IMR-90 (cell line): ENCODE measurements around the gene ACOX3. TPM values are rescaled to one million over a fixed set of nuclear protein-coding genes. Genes with fewer than 3 reads are reported as not detected.

Experiments used
- ATAC-seq: fragments of 200-7000 bp; cut with Tn5 transposase; 2 replicates; pipeline ENCODE4 v1.9.1; 2020; ENCODE audit warnings: low read depth, mild to moderate bottlenecking, moderate library complexity
- BruUV-seq: library from RNA; stranded (reverse); fragments of 400-500 nt; replicated peaks from 2 replicates; lab custom pipeline; 2021; lab: Mats Ljungman, UMichigan
- CTCF ChIA-PET: fragments of 300-600 bp; formaldehyde crosslinking; extraction: SDS; loops from one replicate; lab custom pipeline; 2021; ENCODE audit warnings: antibody characterized with exemption; lab: Yijun Ruan, JAX
- POLR2A ChIA-PET: fragments of 300-600 bp; sonication (Branson Sonifier 250); formaldehyde crosslinking; loops from one replicate; lab custom pipeline; 2022; ENCODE audit warnings: antibody characterized with exemption; ENCODE audit not compliant: unreplicated experiment; lab: Charles Lee
- DNase-seq: peaks from one replicate; pipeline ENCODE4 v3.0.0; 2013
- H2AFZ ChIP-seq: replicated peaks from 2 replicates; pipeline ENCODE3; 2013; ENCODE audit warnings: low read length, mild to moderate bottlenecking; ENCODE audit not compliant: poor library complexity
- H2AK5ac ChIP-seq: 2 replicates; pipeline ENCODE4 v1.6.1; 2013; ENCODE audit warnings: low read depth, low read length, inconsistent platforms
- H2AK9ac ChIP-seq: replicated peaks from 2 replicates; pipeline ENCODE3; 2013; ENCODE audit warnings: mild to moderate bottlenecking, low read depth, low read length, moderate library complexity; ENCODE audit not compliant: poor library complexity
- H2BK120ac ChIP-seq: 2 replicates; pipeline ENCODE4 v1.6.1; 2013; ENCODE audit warnings: low read depth, low read length, inconsistent platforms
- H2BK15ac ChIP-seq: 3 replicates; pipeline ENCODE4 v1.6.1; 2013; ENCODE audit warnings: low read depth, low read length, inconsistent platforms
- H2BK20ac ChIP-seq: 2 replicates; pipeline ENCODE4 v1.6.1; 2013; ENCODE audit warnings: low read depth, mild to moderate bottlenecking, inconsistent platforms, low read length, moderate library complexity
- H2BK5ac ChIP-seq: 2 replicates; pipeline ENCODE4 v1.6.1; 2013; ENCODE audit warnings: mild to moderate bottlenecking, low read depth, low read length, inconsistent platforms; ENCODE audit not compliant: poor library complexity, severe bottlenecking
- H3K14ac ChIP-seq: replicated peaks from 2 replicates; pipeline ENCODE4 v1.6.1; 2013; ENCODE audit warnings: low read depth, low read length, inconsistent platforms
- H3K18ac ChIP-seq: 2 replicates; pipeline ENCODE4 v1.6.1; 2013; ENCODE audit warnings: low read depth, low read length, control low read depth
- H3K23ac ChIP-seq: 2 replicates; pipeline ENCODE4 v1.6.1; 2013; ENCODE audit warnings: low read depth, low read length, inconsistent platforms
- H3K27ac ChIP-seq: 2 replicates; pipeline ENCODE4 v1.5.1; 2013; ENCODE audit warnings: mild to moderate bottlenecking, control low read depth, low read length; ENCODE audit not compliant: insufficient read depth
- H3K27me3 ChIP-seq: 2 replicates; pipeline ENCODE4 v1.6.1; 2013; ENCODE audit warnings: low read length; ENCODE audit not compliant: control insufficient read depth, insufficient read depth
- H3K36me3 ChIP-seq: 2 replicates; pipeline ENCODE4 v1.6.1; 2013; ENCODE audit warnings: low read length, mixed read lengths; ENCODE audit not compliant: control insufficient read depth, insufficient read depth
- H3K4ac ChIP-seq: 2 replicates; pipeline ENCODE4 v1.6.1; 2013; ENCODE audit warnings: low read depth, low read length, inconsistent platforms
- H3K4me1 ChIP-seq: 2 replicates; pipeline ENCODE4 v1.6.1; 2013; ENCODE audit warnings: low read length, mixed read lengths; ENCODE audit not compliant: control insufficient read depth, insufficient read depth
- H3K4me2 ChIP-seq: 2 replicates; pipeline ENCODE4 v1.6.1; 2013; ENCODE audit warnings: low read depth, mild to moderate bottlenecking, control low read depth, low read length, moderate library complexity
- H3K4me3 ChIP-seq: 2 replicates; pipeline ENCODE4 v1.5.1; 2013; ENCODE audit warnings: low read depth, mild to moderate bottlenecking, control low read depth, low read length, moderate library complexity; ENCODE audit not compliant: insufficient read depth
- H3K56ac ChIP-seq: 2 replicates; pipeline ENCODE4 v1.6.1; 2013; ENCODE audit warnings: low read length, inconsistent platforms; ENCODE audit not compliant: insufficient read depth; ENCODE audit errors: extremely low read depth
- H3K79me1 ChIP-seq, 2 experiments: 2 replicates each; pipeline ENCODE4 v1.6.1; 2013; ENCODE audit warnings: low read length in 2 of 2, inconsistent platforms in 1 of 2, low read depth in 1 of 2
- H3K9ac ChIP-seq: 2 replicates; pipeline ENCODE4 v1.6.1; 2013; ENCODE audit warnings: low read depth, low read length, control low read depth
- H3K9me1 ChIP-seq: 2 replicates; pipeline ENCODE4 v1.6.1; 2013; ENCODE audit warnings: low read length, inconsistent platforms; ENCODE audit not compliant: insufficient read depth
- H3K9me3 ChIP-seq: 2 replicates; pipeline ENCODE4 v1.6.1; 2013; ENCODE audit warnings: low read length; ENCODE audit not compliant: control insufficient read depth, insufficient read depth
- H4K20me1 ChIP-seq: 2 replicates; pipeline ENCODE4 v1.6.1; 2013; ENCODE audit warnings: low read length, inconsistent platforms; ENCODE audit not compliant: insufficient read depth
- H4K5ac ChIP-seq: 2 replicates; pipeline ENCODE4 v1.6.1; 2013; ENCODE audit warnings: mild to moderate bottlenecking, low read depth, low read length, control low read depth
- H4K8ac ChIP-seq, 2 experiments: 2 replicates each; pipeline ENCODE4 v1.6.1; 2013; ENCODE audit warnings: low read depth in 2 of 2, low read length in 2 of 2, control low read depth in 1 of 2, inconsistent platforms in 1 of 2
- H4K91ac ChIP-seq: 2 replicates; pipeline ENCODE4 v1.6.1; 2013; ENCODE audit warnings: low read depth, low read length, inconsistent platforms; ENCODE audit not compliant: insufficient read depth
- BHLHE40 ChIP-seq: fragments of 150-350 bp; IDR thresholded peaks from 2 replicates; pipeline ENCODE4 v1.6.1; 2016; ENCODE audit warnings: mild to moderate bottlenecking, low read depth, low read length
- CEBPB ChIP-seq: IDR thresholded peaks from 2 replicates; pipeline ENCODE4 v1.6.1; 2012; ENCODE audit warnings: low read depth, low read length, improper control_type of control experiment
- CHD1 ChIP-seq: IDR thresholded peaks from 2 replicates; pipeline ENCODE4 v1.6.1; 2012; ENCODE audit warnings: low read depth, low read length, improper control_type of control experiment
- CTCF ChIP-seq: conservative IDR thresholded peaks from 2 replicates; pipeline ENCODE4 v1.5.1; 2012; ENCODE audit warnings: mild to moderate bottlenecking, low read depth, low read length, improper control_type of control experiment
- ELK1 ChIP-seq: fragments of 150-350 bp; IDR thresholded peaks from 2 replicates; pipeline ENCODE4 v1.6.1; 2016; ENCODE audit warnings: low read depth, mild to moderate bottlenecking, low read length, moderate library complexity, borderline replicate concordance
- FOS ChIP-seq: fragments of 150-350 bp; IDR thresholded peaks from 2 replicates; pipeline ENCODE4 v1.6.1; 2016; ENCODE audit warnings: low read depth, low read length
- MAFK ChIP-seq: IDR thresholded peaks from 2 replicates; pipeline ENCODE4 v1.6.1; 2012; ENCODE audit warnings: low read depth, low read length, improper control_type of control experiment
- MAZ ChIP-seq: IDR thresholded peaks from 2 replicates; pipeline ENCODE4 v1.6.1; 2012; ENCODE audit warnings: low read depth, mild to moderate bottlenecking, low read length, improper control_type of control experiment, moderate library complexity, borderline replicate concordance
- MXI1 ChIP-seq: IDR thresholded peaks from 2 replicates; pipeline ENCODE4 v1.6.1; 2012; ENCODE audit warnings: low read depth, mild to moderate bottlenecking, low read length, moderate library complexity, borderline replicate concordance
- NFE2L2 ChIP-seq: fragments of 150-350 bp; IDR thresholded peaks from 2 replicates; pipeline ENCODE4 v1.6.1; 2016; ENCODE audit warnings: low read depth, mild to moderate bottlenecking, low read length
- POLR2A ChIP-seq: IDR thresholded peaks from 2 replicates; pipeline ENCODE4 v1.6.1; 2012; ENCODE audit warnings: mild to moderate bottlenecking, low read depth, low read length
- RAD21 ChIP-seq: IDR thresholded peaks from 2 replicates; pipeline ENCODE4 v1.6.1; 2012; ENCODE audit warnings: low read length, improper control_type of control experiment
- RCOR1 ChIP-seq: IDR thresholded peaks from 2 replicates; pipeline ENCODE4 v1.6.1; 2012; ENCODE audit warnings: mild to moderate bottlenecking, low read length, improper control_type of control experiment; ENCODE audit not compliant: insufficient replicate concordance
- RFX5 ChIP-seq: IDR thresholded peaks from 2 replicates; pipeline ENCODE4 v1.8.0; 2012; ENCODE audit warnings: low read depth, mild to moderate bottlenecking, low read length, moderate library complexity
- SMC3 ChIP-seq: fragments of 150-350 bp; IDR thresholded peaks from 2 replicates; pipeline ENCODE4 v1.6.1; 2016; ENCODE audit warnings: low read depth, mild to moderate bottlenecking, antibody characterized with exemption, low read length, moderate library complexity
- USF2 ChIP-seq: fragments of 150-350 bp; IDR thresholded peaks from 2 replicates; pipeline ENCODE4 v1.6.1; 2017; ENCODE audit warnings: mild to moderate bottlenecking, antibody characterized with exemption, low read length, low read depth
- WGBS, 2 experiments: methylation state at CpG; one replicate each; pipeline versions ENCODE4 v1.1.5 to v1.1.7; 2013; ENCODE audit warnings: missing lambda C conversion rate in 2 of 2; ENCODE audit not compliant: insufficient read length in 1 of 2; ENCODE audit errors: extremely low coverage in 2 of 2; 5-methylcytosine and 5-hydroxymethylcytosine counted together
- dilution Hi-C: fragments of 300-500 bp; cut with HindIII; formaldehyde crosslinking; loops from one replicate; pipeline ENCODE4 v1.14.3; 2018; ENCODE audit warnings: low sequenced_read_pairs; ENCODE audit not compliant: unreplicated experiment
- in situ Hi-C: fragments of 300-500 bp; cut with MboI; formaldehyde crosslinking; loops from 3 replicates; pipeline ENCODE4 v1.14.3; 2019; ENCODE audit warnings: low sequenced_read_pairs, inconsistent platforms, mixed read lengths
- intact Hi-C: fragments of 100-400 bp; cut with micrococcal nuclease; formaldehyde crosslinking; loops from 2 replicates; pipeline ENCODE4 v1.10.0; 2022
- polyA plus RNA-seq, 3 experiments: library from polyadenylated mRNA; depleted of rRNA; stranded (reverse); fragments of >200 nt; gene quantifications; 2 replicates each; pipeline ENCODE4 v1.2.3, GENCODE V29; 2012; ENCODE audit warnings: low replicate concordance in 1 of 3
- total RNA-seq: library from RNA; depleted of rRNA; stranded (reverse); fragments of >200 nt; gene quantifications from 2 replicates; pipeline ENCODE4 v1.2.3, GENCODE V29; 2012

Gene ACOX3
- total and polyA plus RNA-seq, 2 of the 4 experiments (the other 2 are of a cell fraction): 15.2 to 25.8 TPM

- no peak for DNase-seq
- ATAC-seq: no peak
- no peak overlapping the region for H4K91ac ChIP-seq
- peaks cover 10% of the 10 kb centered on the region for H3K9me1 ChIP-seq
- no peak overlapping the region for H2BK120ac ChIP-seq
- H3K4me2 ChIP-seq: no peak overlapping the region
- H3K14ac ChIP-seq: no peak overlapping the region
- H4K20me1 ChIP-seq: no peaks in the 10 kb centered on the region; the same call in none of the 2 replicates
- intact Hi-C loops: no loop called here
- TF ChIP-seq BHLHE40 (no peak), POLR2A (no peak), MAFK (no peak), RAD21 (no peak), SMC3 (no peak), CTCF (no peak), RCOR1 (no peak), NFE2L2 (no peak), MAZ (no peak), FOS (no peak), CHD1 (no peak), CEBPB (no peak), USF2 (no peak), MXI1 (no peak), ELK1 (no peak), RFX5 (no peak)
- no peaks in the 10 kb centered on the region; the same call in 1 of the 2 replicates for H3K4me1 ChIP-seq
- H4K5ac ChIP-seq: no peak overlapping the region
- no peak overlapping the region for H3K56ac ChIP-seq
- CTCF ChIA-PET: interaction anchor here (0.6 kb wide), 1 partner anchor 62 kb away, joined by 3 read pairs; no protein-coding TSS in a partner anchor
- 33% methylated on average over 1 of the region's 3 CpGs; no CpG with 5 or more reads in 1 of the 2 experiments for WGBS, 2 experiments
- H3K36me3 ChIP-seq: no peaks in the 10 kb centered on the region
- no TSS peak for BruUV-seq
- no peak overlapping the region for H4K8ac ChIP-seq
- dilution Hi-C loops: no loop called here
- no peak overlapping the region for H3K4me3 ChIP-seq
- H2AK9ac ChIP-seq: no peak overlapping the region
- no peak overlapping the region for H2BK15ac ChIP-seq
- H3K23ac ChIP-seq: no peak overlapping the region
- no peaks in the 10 kb centered on the region for H3K79me1 ChIP-seq
- POLR2A ChIA-PET: no interaction called here
- H2AK5ac ChIP-seq: no peak overlapping the region
- in situ Hi-C loops: no loop called here
- H2AFZ ChIP-seq: no peak overlapping the region
- no peak overlapping the region for H2BK5ac ChIP-seq
- no peak overlapping the region for H3K18ac ChIP-seq
- H3K4ac ChIP-seq: no peak overlapping the region
- no peak overlapping the region for H3K9ac ChIP-seq
- no peak overlapping the region for H2BK20ac ChIP-seq
- no peak overlapping the region for H3K27ac ChIP-seq
- H3K27me3 ChIP-seq: peaks cover 11% of the 10 kb centered on the region
- H3K9me3 ChIP-seq: peaks cover 7% of the 10 kb centered on the region
Measured at GRCh38 chr4:8328456-8328855, 112.1 kb downstream of the ACOX3 start.
